Keratinocyte (primary cell): ENCODE results near the gene ARID3C. TPM values are rescaled to one million over a fixed set of nuclear protein-coding genes. Genes with fewer than 3 reads are reported as not detected.
A peak's percentile ranks its signal among the peaks of the same experiment; 100 is the strongest.

ENCODE experiments used
- DNase-seq: peaks from one replicate; pipeline ENCODE4 v3.0.0-alpha.2; 2011; ENCODE audit warnings: low read depth, missing footprints, low spot score
- FAIRE-seq: peaks from 2 replicates; lab custom pipeline; 2011; peaks lifted over from hg19 to GRCh38; lab: Jason Lieb, UNC
- H2AFZ ChIP-seq: 2 replicates; pipeline ENCODE4 v1.6.0; 2012; ENCODE audit warnings: low read length, control low read depth, inconsistent platforms; ENCODE audit not compliant: control insufficient read depth
- H3K27ac ChIP-seq: 2 replicates; pipeline ENCODE4 v1.5.1; 2011; ENCODE audit warnings: low read length; ENCODE audit not compliant: control insufficient read depth, insufficient read depth
- H3K27me3 ChIP-seq: 3 replicates; pipeline ENCODE4 v1.6.0; 2011; ENCODE audit warnings: low read length; ENCODE audit not compliant: control insufficient read depth, insufficient read depth; ENCODE audit errors: extremely low read depth
- H3K36me3 ChIP-seq, 2 experiments: 2 replicates in 1 of 2; 3 replicates in 1 of 2; pipeline ENCODE4 v1.5.1; 2011; ENCODE audit warnings: low read length in 2 of 2, mild to moderate bottlenecking in 1 of 2; ENCODE audit not compliant: control insufficient read depth in 2 of 2, insufficient read depth in 2 of 2; ENCODE audit errors: extremely low read depth in 1 of 2
- H3K4me1 ChIP-seq: 3 replicates; pipeline ENCODE4 v1.5.1; 2011; ENCODE audit warnings: low read length; ENCODE audit not compliant: control insufficient read depth, insufficient read depth; ENCODE audit errors: extremely low read depth
- H3K4me2 ChIP-seq: 3 replicates; pipeline ENCODE4 v1.6.0; 2011; ENCODE audit warnings: low read depth, low read length; ENCODE audit not compliant: control insufficient read depth, insufficient read depth; ENCODE audit errors: extremely low read depth
- H3K4me3 ChIP-seq, 3 experiments: fragments of 200-600 bp in 1 of 3; sonication (generic) in 1 of 3; 2 replicates in 2 of 3; 3 replicates in 1 of 3; pipeline ENCODE4 v1.5.1; 2011 to 2016; ENCODE audit warnings: low read length in 3 of 3, mild to moderate bottlenecking in 3 of 3, control low read depth in 2 of 3, inconsistent platforms in 1 of 3, low read depth in 1 of 3, mixed read lengths in 1 of 3, mixed run types in 1 of 3, moderate library complexity in 1 of 3; ENCODE audit not compliant: control insufficient read depth in 2 of 3, insufficient read depth in 2 of 3; ENCODE audit errors: extremely low read depth in 1 of 3
- H3K79me2 ChIP-seq: 2 replicates; pipeline ENCODE4 v1.6.0; 2012; ENCODE audit warnings: low read length; ENCODE audit not compliant: control insufficient read depth, insufficient read depth
- H3K9ac ChIP-seq: 3 replicates; pipeline ENCODE4 v1.6.0; 2011; ENCODE audit warnings: low read length; ENCODE audit not compliant: control insufficient read depth, insufficient read depth; ENCODE audit errors: extremely low read depth
- H3K9me1 ChIP-seq: 3 replicates; pipeline ENCODE4 v1.6.0; 2011; ENCODE audit warnings: low read length; ENCODE audit not compliant: control insufficient read depth, insufficient read depth; ENCODE audit errors: extremely low read depth
- H3K9me3 ChIP-seq: 2 replicates; pipeline ENCODE4 v1.5.1; 2012; ENCODE audit warnings: low read depth, low read length; ENCODE audit not compliant: control insufficient read depth
- H4K20me1 ChIP-seq: 3 replicates; pipeline ENCODE4 v1.6.0; 2011; ENCODE audit warnings: low read length; ENCODE audit not compliant: control insufficient read depth, insufficient read depth; ENCODE audit errors: extremely low read depth
- EZH2 ChIP-seq: IDR thresholded peaks from one replicate; pipeline ENCODE4 v1.6.1; 2012; ENCODE audit warnings: inconsistent platforms, mild to moderate bottlenecking, low read length, moderate library complexity
- dilution Hi-C: fragments of 300-500 bp; cut with MboI; formaldehyde crosslinking; loops from one replicate; pipeline ENCODE4 v1.7.0; 2020; ENCODE audit warnings: low sequenced_read_pairs; ENCODE audit not compliant: extremely low pct_ligation_motif_present
- polyA plus RNA-seq, 5 experiments: library from polyadenylated mRNA; depleted of rRNA in 3 of 5; stranded (reverse) in 3 of 5; stranded (forward) in 1 of 5; unstranded in 1 of 5; fragments of >200 nt; gene quantifications; 1 replicate in 1 of 5; 2 replicates in 3 of 5; 3 replicates in 1 of 5; pipeline versions ENCODE4 v1.2.1 to v1.2.3, GENCODE V29; 2011 to 2012; ENCODE audit warnings: missing spikeins in 2 of 5, low read depth in 1 of 5, low replicate concordance in 1 of 5
- TF ChIP-seq, protein P1 (sequence below), 3 experiments: IDR thresholded peaks in 1 of 3; conservative IDR thresholded peaks in 1 of 3; optimal IDR thresholded peaks in 1 of 3; 2 replicates in 2 of 3; 3 replicates in 1 of 3; pipeline versions ENCODE3 to v1.5.1; 2011; ENCODE audit warnings: low read length in 3 of 3, mild to moderate bottlenecking in 3 of 3, moderate library complexity in 2 of 3, control low read depth in 1 of 3, inconsistent platforms in 1 of 3; ENCODE audit not compliant: insufficient read depth in 2 of 3; ENCODE audit errors: extremely low read depth in 1 of 3

ARID3C gene
- polyA plus RNA-seq, 1 donor (not counting 4 experiments of a cell fraction or from before 2014, with no cell fraction given): not detected

DNA sequence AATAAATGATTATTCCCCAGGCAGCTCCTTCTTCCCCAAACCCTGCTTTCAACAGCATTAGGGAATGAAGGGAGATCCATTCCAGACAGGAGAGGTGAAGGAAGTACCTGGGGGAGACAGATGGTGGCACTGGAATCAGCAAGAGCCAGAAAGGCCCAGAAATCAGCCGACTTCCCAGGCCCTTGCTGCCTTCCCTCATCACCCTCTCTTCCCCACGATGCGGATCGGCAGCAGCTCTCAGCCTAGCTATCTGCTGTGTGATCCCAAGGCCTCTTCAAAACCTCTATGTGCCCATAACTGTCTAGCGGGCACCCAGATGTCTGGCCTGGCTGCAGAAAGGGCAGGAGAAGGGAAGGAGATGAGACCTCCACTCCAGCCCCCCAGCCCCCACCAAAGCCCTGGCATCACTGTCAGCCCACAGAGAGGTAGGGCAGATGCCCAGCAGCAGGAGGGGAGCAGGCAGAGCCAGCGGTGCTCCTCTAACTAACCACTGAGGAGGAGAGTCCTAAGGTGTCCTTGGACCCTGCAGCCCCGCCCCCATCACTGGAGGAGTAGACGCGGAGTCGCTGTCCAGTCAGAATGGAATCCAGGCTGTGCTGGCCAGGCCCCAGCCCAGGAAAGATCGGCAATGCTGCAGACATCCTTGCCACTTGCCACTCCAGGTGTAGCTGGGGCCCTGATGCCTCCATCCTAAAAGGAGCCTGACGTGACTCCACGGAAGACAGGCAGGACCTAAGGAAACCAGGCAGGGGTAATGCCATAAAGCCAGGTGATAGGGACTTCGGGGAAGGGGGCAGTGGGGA, 52.1 kb downstream of the ARID3C start:
- no peak overlapping the region for H3K27ac ChIP-seq
- FAIRE-seq: no peak
- dilution Hi-C loops: no loop called here
- H3K9me3 ChIP-seq: no peaks in the 10 kb centered on the region
- no peaks in the 10 kb centered on the region for H3K4me1 ChIP-seq
- no peaks in the 10 kb centered on the region for H3K9me1 ChIP-seq
- no peak overlapping the region for H3K4me3 ChIP-seq
- no peak overlapping the region for H3K4me2 ChIP-seq
- TF ChIP-seq, protein P1, sequence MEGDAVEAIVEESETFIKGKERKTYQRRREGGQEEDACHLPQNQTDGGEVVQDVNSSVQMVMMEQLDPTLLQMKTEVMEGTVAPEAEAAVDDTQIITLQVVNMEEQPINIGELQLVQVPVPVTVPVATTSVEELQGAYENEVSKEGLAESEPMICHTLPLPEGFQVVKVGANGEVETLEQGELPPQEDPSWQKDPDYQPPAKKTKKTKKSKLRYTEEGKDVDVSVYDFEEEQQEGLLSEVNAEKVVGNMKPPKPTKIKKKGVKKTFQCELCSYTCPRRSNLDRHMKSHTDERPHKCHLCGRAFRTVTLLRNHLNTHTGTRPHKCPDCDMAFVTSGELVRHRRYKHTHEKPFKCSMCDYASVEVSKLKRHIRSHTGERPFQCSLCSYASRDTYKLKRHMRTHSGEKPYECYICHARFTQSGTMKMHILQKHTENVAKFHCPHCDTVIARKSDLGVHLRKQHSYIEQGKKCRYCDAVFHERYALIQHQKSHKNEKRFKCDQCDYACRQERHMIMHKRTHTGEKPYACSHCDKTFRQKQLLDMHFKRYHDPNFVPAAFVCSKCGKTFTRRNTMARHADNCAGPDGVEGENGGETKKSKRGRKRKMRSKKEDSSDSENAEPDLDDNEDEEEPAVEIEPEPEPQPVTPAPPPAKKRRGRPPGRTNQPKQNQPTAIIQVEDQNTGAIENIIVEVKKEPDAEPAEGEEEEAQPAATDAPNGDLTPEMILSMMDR (optimal IDR thresholded peaks at IDR 0.05 in 1 of 3, IDR thresholded peaks at IDR 0.05 in 1 of 3, conservative IDR thresholded peaks at IDR 0.05 in 1 of 3; ENCODE audit: extremely low read depth in 1 of 3, insufficient read depth in 2 of 3, low read length in 3 of 3): no peak
- peak; percentile 48 for TF ChIP-seq EZH2
- no peak overlapping the region for H3K9ac ChIP-seq
- DNase-seq: no peak
- no peaks in the 10 kb centered on the region for H3K79me2 ChIP-seq
- no peaks in the 10 kb centered on the region for H4K20me1 ChIP-seq
- H3K36me3 ChIP-seq: no peaks in the 10 kb centered on the region
- peaks cover 67% of the 10 kb centered on the region for H3K27me3 ChIP-seq
- no peak overlapping the region for H2AFZ ChIP-seq

DNA sequence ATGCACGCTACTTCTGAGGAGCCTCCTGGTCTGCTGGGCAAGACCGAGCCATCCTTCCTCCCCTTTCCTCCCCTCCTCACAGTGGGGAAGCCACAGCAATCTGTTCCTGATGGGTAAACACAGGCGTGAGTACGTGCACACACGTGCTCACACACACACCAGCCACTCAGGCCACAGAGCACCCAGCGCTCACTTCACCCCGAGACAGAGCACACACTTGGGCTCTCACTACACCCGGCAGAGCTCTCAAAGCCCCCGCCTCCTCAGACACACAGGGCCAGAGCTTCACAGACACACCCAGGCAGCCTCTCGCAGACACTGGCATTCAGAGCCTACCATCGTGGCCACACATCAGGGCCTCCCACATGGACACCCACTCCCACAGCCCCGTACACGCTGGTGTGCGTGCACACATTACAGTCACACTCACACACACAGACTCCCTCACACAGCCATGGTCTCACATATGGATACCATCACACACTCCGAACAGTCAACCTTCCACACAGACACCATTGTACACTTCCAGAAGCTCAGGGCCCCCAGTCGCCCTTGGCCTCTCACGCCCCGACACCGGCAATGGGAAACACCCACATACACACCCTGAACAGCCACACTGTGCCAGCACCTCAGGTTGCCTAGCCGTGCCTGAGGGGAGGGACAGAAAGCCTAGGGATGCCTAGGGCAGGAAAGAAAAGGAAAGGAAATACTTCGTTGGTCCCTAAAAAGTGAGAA, 52.8 kb downstream of the ARID3C start:
- no peak overlapping the region for H3K4me2 ChIP-seq
- peaks cover 68% of the 10 kb centered on the region for H3K27me3 ChIP-seq
- no peaks in the 10 kb centered on the region for H3K4me1 ChIP-seq
- DNase-seq (no peak), FAIRE-seq (no peak)
- H3K9me1 ChIP-seq: no peaks in the 10 kb centered on the region
- H3K36me3 ChIP-seq: no peaks in the 10 kb centered on the region
- no peaks in the 10 kb centered on the region for H3K9me3 ChIP-seq
- no peak overlapping the region for H2AFZ ChIP-seq
- H3K79me2 ChIP-seq: no peaks in the 10 kb centered on the region
- H4K20me1 ChIP-seq: no peaks in the 10 kb centered on the region
- H3K9ac ChIP-seq: no peak overlapping the region
- dilution Hi-C loops: no loop called here
- no peak overlapping the region for H3K4me3 ChIP-seq
- TF ChIP-seq, protein P1 (optimal IDR thresholded peaks at IDR 0.05 in 1 of 3, IDR thresholded peaks at IDR 0.05 in 1 of 3, conservative IDR thresholded peaks at IDR 0.05 in 1 of 3; ENCODE audit: extremely low read depth in 1 of 3, insufficient read depth in 2 of 3, low read length in 3 of 3): no peak
- TF ChIP-seq EZH2: peak; percentile 16
- H3K27ac ChIP-seq: no peak overlapping the region
